Activated CD4-positive, alpha-beta T cell treated with anti-CD3 and anti-CD28 coated beads for 36 hours (primary cell): ENCODE data around the gene CELA1. TPM values are rescaled to one million over a fixed set of nuclear protein-coding genes. Genes with fewer than 3 reads are reported as not detected.
A peak's percentile ranks its signal among the peaks of the same experiment; 100 is the strongest.

ENCODE experiments used
- ATAC-seq: fragments of 200-7000 bp; cut with Tn5 transposase; one replicate; pipeline ENCODE4 v1.10.0; 2021; ENCODE audit warnings: mild to moderate bottlenecking, moderate library complexity
- CTCF ChIA-PET: fragments of 350-600 bp; sonication (Branson Sonifier 250); formaldehyde crosslinking; loops from one replicate; lab custom pipeline; 2021; ENCODE audit warnings: antibody characterized with exemption; lab: Charles Lee
- POLR2A ChIA-PET: fragments of 350-600 bp; sonication (Branson Sonifier 250); formaldehyde crosslinking; loops from one replicate; lab custom pipeline; 2021; ENCODE audit warnings: antibody characterized with exemption, inconsistent platforms; lab: Charles Lee
- DNase-seq: peaks from one replicate; pipeline ENCODE4 v3.0.0-alpha.2; 2020
- H3K27ac Mint-ChIP-seq: one replicate; pipeline ENCODE4 v1.8.0; 2021; ENCODE audit warnings: mixed read lengths
- H3K27me3 Mint-ChIP-seq: one replicate; pipeline ENCODE4 v1.8.0; 2021; ENCODE audit warnings: mixed read lengths
- H3K36me3 Mint-ChIP-seq: one replicate; pipeline ENCODE4 v1.8.0; 2021; ENCODE audit warnings: low read depth, mixed read lengths
- H3K4me1 Mint-ChIP-seq: one replicate; pipeline ENCODE4 v1.8.0; 2021; ENCODE audit warnings: mixed read lengths
- H3K4me3 Mint-ChIP-seq: one replicate; pipeline ENCODE4 v1.8.0; 2021; ENCODE audit warnings: mild to moderate bottlenecking, moderate library complexity, mixed read lengths
- H3K9me3 Mint-ChIP-seq: one replicate; pipeline ENCODE4 v1.8.0; 2021; ENCODE audit warnings: low read depth, mixed read lengths
- intact Hi-C, 2 experiments: fragments of 100-400 bp; cut with DNase I in 1 of 2; cut with micrococcal nuclease in 1 of 2; formaldehyde crosslinking; loops; one replicate each; pipeline versions ENCODE4 v1.14.2 to v1.15.1; 2022 to 2024; cut with DNase I, micrococcal nuclease
- total RNA-seq, 2 experiments: library from RNA; stranded (reverse); gene quantifications; one replicate each; pipeline ENCODE4 v1.2.3, GENCODE V29; 2021

CELA1 gene
- total RNA-seq, 2 experiments from 2014 or later, result 0.18 TPM; not detected in 1

DNA sequence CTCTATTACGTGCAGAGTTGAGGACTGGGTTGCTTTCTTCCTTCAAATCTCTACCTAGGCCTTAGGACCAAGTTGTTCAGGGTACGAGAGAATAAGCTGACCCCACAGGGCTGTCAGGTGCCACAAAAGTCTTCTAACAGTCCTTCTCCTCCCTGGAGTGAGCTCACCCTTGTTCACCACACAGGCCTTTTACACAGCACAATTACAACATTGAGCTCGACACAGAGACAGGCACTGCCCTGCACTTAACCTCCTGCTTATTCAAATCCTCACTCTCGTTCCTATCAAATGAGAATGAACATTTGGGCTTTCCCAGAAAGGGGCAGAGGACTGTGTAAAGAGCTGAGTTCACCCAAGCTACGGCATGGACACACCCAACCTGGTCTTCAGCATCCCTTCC is 42.4 kb upstream of the CELA1 start:
- POLR2A ChIA-PET, result interaction anchor here (1.2 kb wide), 1 partner anchor 20 kb away, joined by 9 read pairs; no protein-coding TSS in a partner anchor

DNA sequence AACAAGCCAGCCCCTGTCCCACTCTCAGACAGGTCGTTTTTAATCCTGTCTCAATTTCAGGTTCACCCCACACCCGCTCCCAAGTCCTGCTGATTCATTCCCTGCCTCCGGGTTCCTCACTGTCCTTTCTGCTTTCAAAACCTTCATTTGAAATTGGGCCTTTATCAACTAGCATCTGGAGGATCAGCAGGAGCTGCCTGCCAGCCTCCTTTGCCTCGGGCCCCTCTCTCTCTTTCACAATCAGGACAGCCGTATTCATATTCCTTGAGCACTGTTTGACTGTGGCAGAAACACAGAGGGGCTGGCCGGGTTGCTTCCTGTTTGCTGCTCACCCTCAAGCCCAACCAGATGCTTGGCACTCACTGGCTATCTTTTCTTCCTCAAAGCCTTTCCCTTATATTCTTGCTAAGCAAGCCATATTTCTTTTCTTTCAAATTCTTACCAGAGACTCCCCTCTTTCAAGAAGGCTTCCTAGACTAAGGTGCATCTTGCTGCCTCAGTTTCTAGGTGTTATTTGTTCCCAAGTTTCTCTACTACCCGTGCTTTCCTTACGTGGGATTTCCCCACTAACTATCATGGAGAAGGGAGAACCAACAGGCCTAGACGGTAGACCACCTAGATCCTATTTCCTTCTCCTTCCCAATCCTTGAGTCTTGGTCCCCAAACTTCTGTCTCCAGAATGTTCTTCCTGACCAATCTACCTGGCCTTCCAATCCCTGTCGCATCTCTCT is 41.8 kb upstream of the CELA1 start:
- ChIA-PET CTCF (interaction anchor here (0.7 to 2.2 kb wide), 2 partner anchors 19 to 94 kb away, joined by 4 to 7 read pairs; no protein-coding TSS in a partner anchor), POLR2A (no interaction called here)
- DNase-seq (no peak), ATAC-seq (no peak)
- H3K36me3 Mint-ChIP-seq, result no peaks in the 10 kb centered on the region
- no peak overlapping the region for H3K4me3 Mint-ChIP-seq
- H3K4me1 Mint-ChIP-seq, result peaks cover 65% of the 10 kb centered on the region
- no peak overlapping the region for H3K27ac Mint-ChIP-seq
- intact Hi-C loops, result no loop called here
- H3K9me3 Mint-ChIP-seq, result no peaks in the 10 kb centered on the region
- H3K27me3 Mint-ChIP-seq, result no peaks in the 10 kb centered on the region

More for the DNA sequence above, 42.4 kb upstream of the CELA1 start:
- Mint-ChIP-seq H3K4me3 (no peak overlapping the region), H3K27ac (no peak overlapping the region), H3K27me3 (no peaks in the 10 kb centered on the region), H3K4me1 (peaks cover 65% of the 10 kb centered on the region), H3K9me3 (no peaks in the 10 kb centered on the region), H3K36me3 (no peaks in the 10 kb centered on the region)
- CTCF ChIA-PET, result interaction anchor here (0.7 to 2.2 kb wide), 2 partner anchors 20 to 94 kb away, joined by 4 to 7 read pairs; no protein-coding TSS in a partner anchor
- intact Hi-C loops, result no loop called here
- no peak for ATAC-seq
- DNase-seq, result no peak

DNA sequence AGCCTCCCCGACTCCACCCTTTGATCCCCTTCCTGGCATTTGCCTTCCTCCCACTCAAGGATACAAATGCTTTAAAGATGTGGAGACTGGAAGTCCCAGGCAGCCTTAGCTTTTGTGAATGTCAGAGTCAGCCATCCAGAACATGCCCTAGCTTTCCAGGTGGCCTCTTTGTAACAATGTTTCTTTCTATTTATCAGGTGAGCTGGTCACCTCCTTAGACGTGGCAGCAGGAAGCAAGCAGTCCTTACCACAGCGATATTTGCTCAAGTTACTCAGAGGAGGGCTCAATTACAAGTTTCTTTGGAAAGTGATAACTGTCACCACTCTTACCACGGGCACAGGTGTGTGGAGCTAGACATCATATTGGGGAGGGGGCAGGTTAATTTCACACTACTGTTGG is 39.9 kb upstream of the CELA1 start:
- ChIA-PET CTCF (interaction anchor here (0.6 to 1.2 kb wide), 3 partner anchors 12 to 865 kb away, joined by 3 to 5 read pairs (median 5); no protein-coding TSS in a partner anchor), POLR2A (interaction anchor here (0.9 kb wide), 1 partner anchor 14 kb away, joined by 9 read pairs; no protein-coding TSS in a partner anchor)
- H3K36me3 Mint-ChIP-seq, result peaks cover 11% of the 10 kb centered on the region
- intact Hi-C loops, result no loop called here
- H3K4me3 Mint-ChIP-seq, result no peak overlapping the region
- no peak overlapping the region for H3K27ac Mint-ChIP-seq
- no peak for DNase-seq
- H3K9me3 Mint-ChIP-seq, result no peaks in the 10 kb centered on the region
- peaks cover 69% of the 10 kb centered on the region for H3K4me1 Mint-ChIP-seq
- no peak for ATAC-seq
- no peaks in the 10 kb centered on the region for H3K27me3 Mint-ChIP-seq

DNA sequence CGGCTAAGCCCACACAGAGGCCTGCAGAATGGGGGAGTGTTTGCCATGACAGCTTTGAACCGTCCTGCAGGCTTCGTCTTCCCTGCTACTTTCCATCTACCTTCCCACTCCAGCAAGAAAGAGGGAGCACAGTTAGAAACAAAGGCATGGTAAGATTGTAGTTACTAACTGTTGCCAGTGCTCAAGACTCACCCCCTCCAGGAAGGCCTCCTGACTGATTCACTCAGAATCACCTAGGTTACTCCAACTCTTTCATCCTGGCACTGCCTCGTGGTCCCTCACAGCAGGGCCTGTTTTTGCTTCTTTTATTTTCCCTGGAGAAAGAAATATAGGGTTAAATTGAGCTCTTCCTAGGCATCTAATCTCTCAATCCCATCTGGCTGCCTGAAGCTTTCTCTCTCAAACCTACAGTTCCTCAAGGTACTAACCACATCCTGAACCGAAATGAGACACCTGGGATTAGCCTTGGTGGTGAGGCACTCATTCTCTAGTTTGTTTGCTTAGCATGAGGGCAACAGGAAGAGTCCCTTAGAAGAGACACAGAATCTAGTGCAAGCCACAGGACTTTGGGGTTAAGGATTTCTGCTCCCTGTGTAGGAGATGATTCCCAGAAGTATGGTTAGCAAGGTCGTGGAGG is 36.9 kb upstream of the CELA1 start:
- peak overlapping the region; percentile 63 for H3K27ac Mint-ChIP-seq
- H3K27me3 Mint-ChIP-seq, result no peaks in the 10 kb centered on the region
- ChIA-PET CTCF (interaction anchor here (1.0 to 1.7 kb wide), 2 partner anchors 11 to 12 kb away, joined by 5 read pairs; no protein-coding TSS in a partner anchor), POLR2A (interaction anchor here (1.1 kb wide), 1 partner anchor 14 kb away, joined by 3 read pairs; no protein-coding TSS in a partner anchor)
- intact Hi-C loops, result no loop called here
- peak; percentile 28 for DNase-seq
- peak; percentile 81 for ATAC-seq
- H3K4me1 Mint-ChIP-seq, result peaks cover 48% of the 10 kb centered on the region
- H3K4me3 Mint-ChIP-seq, result no peak overlapping the region
- H3K36me3 Mint-ChIP-seq, result peaks cover 18% of the 10 kb centered on the region
- H3K9me3 Mint-ChIP-seq, result no peaks in the 10 kb centered on the region

DNA sequence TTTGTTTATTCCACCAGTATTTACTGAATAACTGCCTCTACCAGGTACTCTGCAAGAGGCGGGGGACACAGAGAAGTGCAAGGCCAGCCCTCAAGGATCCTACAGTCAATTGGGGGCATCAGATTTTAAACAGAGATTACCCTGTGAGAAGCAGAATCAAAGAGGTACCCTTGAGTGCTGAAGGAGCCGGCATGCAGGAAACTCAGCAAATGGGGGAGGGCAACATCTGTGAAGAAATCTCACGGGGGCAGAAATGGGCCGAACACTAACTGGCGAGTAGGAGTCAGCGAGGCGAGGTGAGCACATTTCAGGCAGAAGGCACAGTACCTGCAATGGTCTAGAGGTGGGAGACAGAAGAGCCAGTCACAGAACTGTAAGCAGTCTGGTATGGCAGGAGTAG is 35.7 kb upstream of the CELA1 start:
- Mint-ChIP-seq H3K27ac (no peak overlapping the region), H3K4me1 (peaks cover 41% of the 10 kb centered on the region), H3K9me3 (no peaks in the 10 kb centered on the region), H3K36me3 (peaks cover 25% of the 10 kb centered on the region), H3K4me3 (no peak overlapping the region), H3K27me3 (no peaks in the 10 kb centered on the region)
- DNase-seq (no peak), ATAC-seq (no peak)
- intact Hi-C loops, result no loop called here
- CTCF ChIA-PET, result no interaction called here
- POLR2A ChIA-PET, result no interaction called here

DNA sequence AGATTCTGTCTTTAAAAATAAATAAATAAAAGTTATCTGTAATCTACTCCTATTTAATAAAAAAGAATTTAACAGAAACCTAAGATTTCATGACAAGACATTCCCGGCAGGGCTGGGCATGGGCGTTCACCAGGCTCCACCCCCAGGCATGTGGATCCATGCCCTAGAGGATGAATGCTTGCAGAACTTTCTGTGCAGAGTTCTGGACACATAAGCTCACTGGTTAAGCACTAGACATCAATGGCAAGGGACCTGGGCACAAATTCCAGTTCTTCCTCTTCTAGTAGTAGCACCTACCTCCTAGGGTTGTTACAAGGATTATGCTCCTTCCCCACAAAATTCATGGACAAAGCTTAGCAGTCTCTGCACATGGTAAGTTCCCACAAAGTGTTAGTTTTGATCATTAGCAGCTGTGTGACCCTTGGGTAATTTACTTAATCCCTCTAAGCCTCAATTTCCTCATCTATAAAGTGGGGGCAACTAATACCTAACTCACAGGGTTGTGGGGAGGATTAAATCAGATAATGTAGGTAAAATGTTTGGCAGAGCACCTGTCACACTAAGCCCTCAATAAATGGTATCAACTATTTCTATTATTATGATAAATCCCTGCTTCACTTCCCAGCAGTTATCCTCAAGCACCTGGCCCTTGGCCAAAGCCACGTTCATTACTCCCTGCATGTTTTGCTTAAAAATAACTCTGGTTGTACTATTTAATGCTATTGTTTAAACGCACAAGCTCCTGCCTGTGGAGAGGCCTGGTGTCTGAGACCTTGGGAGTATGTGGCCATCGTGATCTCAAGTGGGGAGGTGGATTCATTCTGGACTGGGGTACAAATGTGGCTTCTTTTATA is 35.0 kb upstream of the CELA1 start:
- CTCF ChIA-PET, result interaction anchor here (0.6 kb wide), 1 partner anchor 763 kb away, joined by 4 read pairs; no protein-coding TSS in a partner anchor
- no peak overlapping the region for H3K27ac Mint-ChIP-seq
- no peaks in the 10 kb centered on the region for H3K9me3 Mint-ChIP-seq
- H3K4me1 Mint-ChIP-seq, result peaks cover 37% of the 10 kb centered on the region
- intact Hi-C loops, result no loop called here
- H3K36me3 Mint-ChIP-seq, result peaks cover 30% of the 10 kb centered on the region
- H3K27me3 Mint-ChIP-seq, result no peaks in the 10 kb centered on the region
- H3K4me3 Mint-ChIP-seq, result no peak overlapping the region
- no peak for DNase-seq
- POLR2A ChIA-PET, result no interaction called here
- no peak for ATAC-seq

DNA sequence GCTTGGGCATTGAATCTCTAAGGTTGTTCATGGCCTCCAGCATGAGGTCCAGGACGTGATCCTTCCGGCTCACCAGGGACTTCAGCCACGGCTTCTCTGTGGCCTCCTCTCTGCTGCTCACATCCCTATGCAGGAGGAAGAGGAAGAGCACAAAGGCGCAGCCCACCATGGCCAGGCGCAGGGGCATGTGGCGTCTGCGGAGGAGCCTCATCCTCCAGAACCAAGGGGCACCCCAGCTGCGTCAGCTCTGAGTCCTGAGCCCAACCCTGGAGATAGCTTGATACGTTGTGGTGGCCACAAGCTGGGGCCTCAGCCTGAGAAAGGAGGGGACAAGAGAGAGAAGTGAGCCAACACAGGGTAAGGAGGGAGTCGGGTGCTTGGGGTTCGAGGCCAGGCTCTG is 33.1 kb upstream of the CELA1 start:
- CTCF ChIA-PET, result no interaction called here
- POLR2A ChIA-PET, result interaction anchor here (1.2 kb wide), 1 partner anchor 10 kb away, joined by 3 read pairs; no protein-coding TSS in a partner anchor

DNA sequence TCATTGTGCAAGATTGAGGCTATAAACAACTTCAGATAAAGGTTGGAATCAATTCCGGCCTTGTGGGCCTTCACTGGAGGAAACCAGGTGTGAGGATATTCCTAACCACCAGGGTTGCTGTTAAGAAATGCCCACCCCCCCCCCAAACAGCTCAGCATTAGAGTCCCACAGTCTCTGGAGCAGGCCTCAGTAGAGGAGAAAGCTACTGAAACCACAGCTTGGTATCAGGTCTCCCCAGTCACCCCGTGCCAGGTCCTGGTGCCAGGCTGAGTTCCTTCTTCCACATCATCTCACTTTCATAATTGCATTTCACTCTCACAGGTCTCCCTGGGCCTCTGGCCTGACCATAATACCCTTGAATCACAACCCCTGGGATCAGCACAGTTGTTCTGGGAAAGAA is 32.3 kb upstream of the CELA1 start:
- ChIA-PET POLR2A (interaction anchor here (1.2 kb wide), 1 partner anchor 10 kb away, joined by 3 read pairs; no protein-coding TSS in a partner anchor), CTCF (no interaction called here)
- Mint-ChIP-seq H3K9me3 (no peaks in the 10 kb centered on the region), H3K4me1 (peaks cover 35% of the 10 kb centered on the region), H3K27ac (no peak overlapping the region), H3K36me3 (peaks cover 42% of the 10 kb centered on the region), H3K4me3 (no peak overlapping the region), H3K27me3 (no peaks in the 10 kb centered on the region)
- intact Hi-C loops, result no loop called here
- ATAC-seq (no peak), DNase-seq (no peak)

More for the DNA sequence above, 33.1 kb upstream of the CELA1 start:
- intact Hi-C loops, result no loop called here
- H3K4me3 Mint-ChIP-seq, result no peak overlapping the region
- H3K36me3 Mint-ChIP-seq, result peaks cover 37% of the 10 kb centered on the region
- H3K4me1 Mint-ChIP-seq, result peaks cover 41% of the 10 kb centered on the region
- ATAC-seq (no peak), DNase-seq (no peak)
- no peaks in the 10 kb centered on the region for H3K27me3 Mint-ChIP-seq
- H3K27ac Mint-ChIP-seq, result no peak overlapping the region
- H3K9me3 Mint-ChIP-seq, result no peaks in the 10 kb centered on the region

DNA sequence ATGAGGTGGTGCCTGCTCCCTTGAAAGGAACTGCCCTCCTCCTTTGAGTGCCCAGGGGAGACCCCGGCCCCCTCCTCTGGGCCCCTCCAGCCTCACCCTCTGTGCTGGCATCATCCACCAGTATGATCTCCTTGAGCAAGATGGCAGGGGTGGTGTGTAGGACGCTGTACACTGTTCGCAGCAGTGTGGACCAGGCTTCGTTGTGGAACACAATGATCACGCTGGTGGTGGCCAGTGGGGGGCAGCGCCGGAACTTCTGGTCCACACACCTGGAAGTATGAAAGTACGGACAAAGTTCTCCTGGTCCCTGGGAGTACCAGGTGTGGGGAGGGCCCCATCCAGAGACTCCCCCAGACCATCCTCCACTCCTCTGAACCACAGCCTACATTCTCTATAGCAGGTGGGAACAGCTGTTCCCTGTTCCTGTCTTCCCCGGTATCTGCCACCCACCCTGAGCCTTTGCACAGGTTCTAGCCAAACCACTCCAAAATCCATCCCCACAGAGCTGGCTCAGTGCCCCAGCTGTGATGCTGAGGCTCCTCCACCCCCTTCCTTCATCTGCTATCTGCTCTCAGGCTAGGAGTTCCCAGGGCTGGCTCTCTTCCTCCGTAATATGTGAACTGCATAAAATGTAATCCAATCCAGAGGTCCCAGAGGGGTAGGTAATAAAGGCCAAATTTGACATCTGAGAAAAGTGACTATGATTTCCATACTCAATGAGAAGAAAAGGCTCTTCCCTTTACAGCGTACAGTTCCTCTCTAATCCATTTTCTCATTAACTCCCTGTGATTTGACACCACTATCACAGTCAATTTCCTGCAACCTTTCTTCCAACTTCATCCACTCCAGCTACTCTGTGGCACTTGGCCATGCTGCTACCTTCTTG is 30.9 kb upstream of the CELA1 start:
- Mint-ChIP-seq H3K9me3 (no peaks in the 10 kb centered on the region), H3K27me3 (no peaks in the 10 kb centered on the region), H3K36me3 (peaks cover 46% of the 10 kb centered on the region), H3K4me1 (peaks cover 35% of the 10 kb centered on the region), H3K4me3 (no peak overlapping the region), H3K27ac (no peak overlapping the region)
- DNase-seq (no peak), ATAC-seq (no peak)
- POLR2A ChIA-PET, result no interaction called here
- CTCF ChIA-PET, result interaction anchor here (0.6 to 1.1 kb wide), 4 partner anchors 8 to 147 kb away, joined by 3 to 4 read pairs (median 3); no protein-coding TSS in a partner anchor
- intact Hi-C loops, result no loop called here

DNA sequence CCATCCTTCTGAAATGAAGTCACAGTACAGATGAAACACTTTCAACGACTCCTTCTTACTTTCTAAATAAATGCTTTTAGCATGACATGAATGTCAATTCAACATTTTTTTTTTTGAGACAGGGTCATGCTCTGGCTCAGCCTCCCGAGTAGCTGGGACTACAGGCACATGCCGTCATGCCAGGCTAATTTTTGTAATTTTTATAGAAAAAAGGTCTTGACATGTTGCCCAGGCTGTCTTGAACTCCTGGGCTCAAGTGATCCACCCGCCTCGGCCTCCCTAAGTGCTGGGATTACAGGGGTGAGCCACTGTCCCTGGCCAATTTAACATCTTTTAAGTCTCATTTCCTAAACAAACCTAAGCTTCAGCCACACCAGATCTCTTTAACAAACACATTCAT is 28.4 kb upstream of the CELA1 start:
- ChIA-PET POLR2A (no interaction called here), CTCF (interaction anchor here (0.6 to 2.0 kb wide), 2 partner anchors 12 to 616 kb away, joined by 3 to 5 read pairs; no protein-coding TSS in a partner anchor)
- Mint-ChIP-seq H3K9me3 (no peaks in the 10 kb centered on the region), H3K36me3 (peaks cover 46% of the 10 kb centered on the region), H3K27ac (peak overlapping the region; percentile 23), H3K4me1 (peaks cover 49% of the 10 kb centered on the region), H3K27me3 (no peaks in the 10 kb centered on the region), H3K4me3 (no peak overlapping the region)
- ATAC-seq, result no peak
- DNase-seq, result no peak
- intact Hi-C loops, result no loop called here
